Sigmoid colon (tissue), 4 donors: ENCODE results near the gene MTUS2.

Source experiments
- EP300 ChIP-seq, 4 donors: sonication (generic); formaldehyde crosslinking; IDR thresholded peaks; one replicate each; pipeline ENCODE4 v1.6.1; 2017; ENCODE audit warnings: antibody characterized with exemption in 4 of 4
- POLR2A ChIP-seq, 2 donors: fragments of 450-650 bp; IDR thresholded peaks; one replicate each; pipeline ENCODE4 v1.6.1; 2016; ENCODE audit warnings: antibody characterized with exemption in 2 of 2, mild to moderate bottlenecking in 2 of 2, moderate library complexity in 2 of 2
- POLR2AphosphoS5 ChIP-seq, 4 donors: sonication (generic); formaldehyde crosslinking; IDR thresholded peaks; one replicate each; pipeline ENCODE4 v1.6.1; 2017; ENCODE audit warnings: antibody characterized with exemption in 4 of 4
- TF ChIP-seq, protein P1 (sequence below), 4 experiments: fragments of 450-650 bp in 3 of 4; fragments of 200-600 bp in 1 of 4; IDR thresholded peaks; one replicate each; pipeline ENCODE4 v1.5.1; 2016 to 2019; ENCODE audit warnings: antibody characterized with exemption in 4 of 4, mild to moderate bottlenecking in 3 of 4, moderate library complexity in 2 of 4

GRCh38 chr13:28822801-28823200 lies 2.7 kb downstream of the MTUS2 start:
- TF ChIP-seq POLR2A (IDR thresholded peaks at IDR 0.05) (no peak), POLR2AphosphoS5 (IDR thresholded peaks at IDR 0.05) (no peak), EP300 (IDR thresholded peaks at IDR 0.05) (no peak)
- TF ChIP-seq, protein P1, sequence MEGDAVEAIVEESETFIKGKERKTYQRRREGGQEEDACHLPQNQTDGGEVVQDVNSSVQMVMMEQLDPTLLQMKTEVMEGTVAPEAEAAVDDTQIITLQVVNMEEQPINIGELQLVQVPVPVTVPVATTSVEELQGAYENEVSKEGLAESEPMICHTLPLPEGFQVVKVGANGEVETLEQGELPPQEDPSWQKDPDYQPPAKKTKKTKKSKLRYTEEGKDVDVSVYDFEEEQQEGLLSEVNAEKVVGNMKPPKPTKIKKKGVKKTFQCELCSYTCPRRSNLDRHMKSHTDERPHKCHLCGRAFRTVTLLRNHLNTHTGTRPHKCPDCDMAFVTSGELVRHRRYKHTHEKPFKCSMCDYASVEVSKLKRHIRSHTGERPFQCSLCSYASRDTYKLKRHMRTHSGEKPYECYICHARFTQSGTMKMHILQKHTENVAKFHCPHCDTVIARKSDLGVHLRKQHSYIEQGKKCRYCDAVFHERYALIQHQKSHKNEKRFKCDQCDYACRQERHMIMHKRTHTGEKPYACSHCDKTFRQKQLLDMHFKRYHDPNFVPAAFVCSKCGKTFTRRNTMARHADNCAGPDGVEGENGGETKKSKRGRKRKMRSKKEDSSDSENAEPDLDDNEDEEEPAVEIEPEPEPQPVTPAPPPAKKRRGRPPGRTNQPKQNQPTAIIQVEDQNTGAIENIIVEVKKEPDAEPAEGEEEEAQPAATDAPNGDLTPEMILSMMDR (IDR thresholded peaks at IDR 0.05): no peak
